ENCODE results near the gene CEP164.

Gene CEP164

GRCh38 chr11:117421041-117421440 is 93.4 kb downstream of the CEP164 start:
- no peak for DNase-seq (ENCODE audit: low read depth)

- DNase-seq (ENCODE audit: low read depth): no peak
Observed at GRCh38 chr11:117421476-117421875, 93.8 kb downstream of the CEP164 start.

- DNase-seq (ENCODE audit: low read depth): no peak
Observed at GRCh38 chr11:117423046-117423575, 95.5 kb downstream of the CEP164 start.

GRCh38 chr11:117424781-117425180 is 97.1 kb downstream of the CEP164 start:
- no peak for DNase-seq (ENCODE audit: low read depth)

GRCh38 chr11:117425679-117426296 is 98.1 kb downstream of the CEP164 start:
- DNase-seq (ENCODE audit: low read depth): no peak

- peak; percentile 5 for DNase-seq (ENCODE audit: low read depth)
Observed at GRCh38 chr11:117426297-117426685, 98.6 kb downstream of the CEP164 start.

- DNase-seq (ENCODE audit: low read depth): no peak
Observed at GRCh38 chr11:117426941-117427340, 99.3 kb downstream of the CEP164 start.

- no peak for DNase-seq (ENCODE audit: low read depth)
Observed at GRCh38 chr11:117427356-117427874, 99.8 kb downstream of the CEP164 start.

- DNase-seq (ENCODE audit: low read depth): no peak
Observed at GRCh38 chr11:117428186-117428855, 100.7 kb downstream of the CEP164 start.

GRCh38 chr11:117428856-117429229 is 101.2 kb downstream of the CEP164 start:
- DNase-seq (ENCODE audit: low read depth): no peak

- no peak for DNase-seq (ENCODE audit: low read depth)
Observed at GRCh38 chr11:117430293-117430955, 102.8 kb downstream of the CEP164 start.

GRCh38 chr11:117431436-117431835 is 103.8 kb downstream of the CEP164 start:
- no peak for DNase-seq (ENCODE audit: low read depth)

GRCh38 chr11:117433717-117434116 is 106.1 kb downstream of the CEP164 start:
- no peak for DNase-seq (ENCODE audit: low read depth)

GRCh38 chr11:117434481-117434880 is 106.8 kb downstream of the CEP164 start:
- no peak for DNase-seq (ENCODE audit: low read depth)

- DNase-seq (ENCODE audit: low read depth): no peak
Observed at GRCh38 chr11:117435326-117435725, 107.7 kb downstream of the CEP164 start.

- no peak for DNase-seq (ENCODE audit: low read depth)
Observed at GRCh38 chr11:117437041-117437790, 109.6 kb downstream of the CEP164 start.

GRCh38 chr11:117437791-117438130 is 110.1 kb downstream of the CEP164 start:
- DNase-seq (ENCODE audit: low read depth): no peak

- no peak for DNase-seq (ENCODE audit: low read depth)
Observed at GRCh38 chr11:117438371-117439000, 110.8 kb downstream of the CEP164 start.

GRCh38 chr11:117439256-117439655 is 111.6 kb downstream of the CEP164 start:
- no peak for DNase-seq (ENCODE audit: low read depth)

- no peak for DNase-seq (ENCODE audit: low read depth)
Observed at GRCh38 chr11:117440258-117440657, 112.6 kb downstream of the CEP164 start.

GRCh38 chr11:117441146-117441975 is 113.7 kb downstream of the CEP164 start:
- no peak for DNase-seq (ENCODE audit: low read depth)
